Adrenal gland (tissue), 5 donors: Measurements from ENCODE around the gene GIGYF2.

Source experiments
- POLR2A ChIP-seq, 2 donors: fragments of 450-650 bp; IDR thresholded peaks; one replicate each; pipeline ENCODE4 v1.6.1; 2017; ENCODE audit warnings: antibody characterized with exemption in 2 of 2, mild to moderate bottlenecking in 2 of 2, moderate library complexity in 1 of 2
- TF ChIP-seq, protein P1 (sequence below), 6 experiments: fragments of 450-650 bp in 4 of 6; fragments of 200-600 bp in 2 of 6; sonication (generic) in 1 of 6; IDR thresholded peaks; 1 replicate in 5 of 6; 2 replicates in 1 of 6; pipeline versions ENCODE4 v1.5.1 to v1.8.0; 2016 to 2021; ENCODE audit warnings: antibody characterized with exemption in 6 of 6, mild to moderate bottlenecking in 2 of 6, moderate library complexity in 1 of 6
- donor health status: DM: no; HTN: no; CAD: no.

DNA sequence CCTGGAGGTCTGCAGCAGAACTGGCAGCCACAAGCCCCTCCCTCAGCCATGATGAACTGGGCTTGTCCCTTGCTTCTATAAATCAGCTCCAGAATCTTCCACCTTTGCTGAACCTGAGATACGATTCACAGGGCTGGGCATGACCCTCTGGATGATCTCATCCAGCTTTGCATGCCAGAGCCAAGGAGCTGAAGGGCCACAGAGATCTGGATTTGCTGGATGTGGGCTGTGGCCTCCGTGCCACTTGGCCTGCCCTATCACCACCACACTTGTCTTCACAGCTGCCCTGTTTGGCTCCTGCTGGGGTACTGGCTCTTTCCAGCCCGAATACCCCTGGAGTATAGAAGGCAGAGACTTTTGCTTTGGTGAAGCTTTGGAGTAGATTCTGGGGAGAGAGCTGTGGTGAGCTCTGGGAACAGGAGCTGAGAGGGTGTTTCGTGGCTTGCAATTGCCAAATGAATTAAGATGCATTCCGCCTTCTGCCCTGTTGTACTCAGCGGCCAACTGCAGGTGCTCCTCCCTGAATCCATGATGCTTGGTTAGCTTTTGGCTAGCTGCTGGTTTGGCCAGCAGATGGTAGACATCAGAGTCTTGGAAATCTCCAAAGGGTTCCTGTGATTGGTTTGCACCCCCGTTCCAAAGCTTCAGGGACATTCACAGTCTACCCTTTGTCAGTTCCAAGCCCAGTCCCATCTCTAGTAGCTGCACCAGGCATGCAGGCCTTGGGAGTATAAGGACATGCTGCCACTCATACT, 30.9 kb upstream of the GIGYF2 start:
- TF ChIP-seq, protein P1, sequence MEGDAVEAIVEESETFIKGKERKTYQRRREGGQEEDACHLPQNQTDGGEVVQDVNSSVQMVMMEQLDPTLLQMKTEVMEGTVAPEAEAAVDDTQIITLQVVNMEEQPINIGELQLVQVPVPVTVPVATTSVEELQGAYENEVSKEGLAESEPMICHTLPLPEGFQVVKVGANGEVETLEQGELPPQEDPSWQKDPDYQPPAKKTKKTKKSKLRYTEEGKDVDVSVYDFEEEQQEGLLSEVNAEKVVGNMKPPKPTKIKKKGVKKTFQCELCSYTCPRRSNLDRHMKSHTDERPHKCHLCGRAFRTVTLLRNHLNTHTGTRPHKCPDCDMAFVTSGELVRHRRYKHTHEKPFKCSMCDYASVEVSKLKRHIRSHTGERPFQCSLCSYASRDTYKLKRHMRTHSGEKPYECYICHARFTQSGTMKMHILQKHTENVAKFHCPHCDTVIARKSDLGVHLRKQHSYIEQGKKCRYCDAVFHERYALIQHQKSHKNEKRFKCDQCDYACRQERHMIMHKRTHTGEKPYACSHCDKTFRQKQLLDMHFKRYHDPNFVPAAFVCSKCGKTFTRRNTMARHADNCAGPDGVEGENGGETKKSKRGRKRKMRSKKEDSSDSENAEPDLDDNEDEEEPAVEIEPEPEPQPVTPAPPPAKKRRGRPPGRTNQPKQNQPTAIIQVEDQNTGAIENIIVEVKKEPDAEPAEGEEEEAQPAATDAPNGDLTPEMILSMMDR (IDR thresholded peaks at IDR 0.05) = no peak
- TF ChIP-seq POLR2A (IDR thresholded peaks at IDR 0.05) = no peak
